ENCODE results near the gene PHACTR4. TPM values are rescaled to one million over a fixed set of nuclear protein-coding genes. Genes with fewer than 3 reads are reported as not detected.
A peak's percentile ranks its signal among the peaks of the same experiment; 100 is the strongest.
"Not testable (repeated sequence)": the region's sequence is repeated elsewhere in the genome, so short reads cannot be mapped to it uniquely, and the experiment has no call there.

PHACTR4 gene
- 10 to 100 TPM; 20.9 to 23.9 TPM for total RNA-seq
- total RNA-seq, result 16.8 to 24.5 reads per million in 2 donors

DNA sequence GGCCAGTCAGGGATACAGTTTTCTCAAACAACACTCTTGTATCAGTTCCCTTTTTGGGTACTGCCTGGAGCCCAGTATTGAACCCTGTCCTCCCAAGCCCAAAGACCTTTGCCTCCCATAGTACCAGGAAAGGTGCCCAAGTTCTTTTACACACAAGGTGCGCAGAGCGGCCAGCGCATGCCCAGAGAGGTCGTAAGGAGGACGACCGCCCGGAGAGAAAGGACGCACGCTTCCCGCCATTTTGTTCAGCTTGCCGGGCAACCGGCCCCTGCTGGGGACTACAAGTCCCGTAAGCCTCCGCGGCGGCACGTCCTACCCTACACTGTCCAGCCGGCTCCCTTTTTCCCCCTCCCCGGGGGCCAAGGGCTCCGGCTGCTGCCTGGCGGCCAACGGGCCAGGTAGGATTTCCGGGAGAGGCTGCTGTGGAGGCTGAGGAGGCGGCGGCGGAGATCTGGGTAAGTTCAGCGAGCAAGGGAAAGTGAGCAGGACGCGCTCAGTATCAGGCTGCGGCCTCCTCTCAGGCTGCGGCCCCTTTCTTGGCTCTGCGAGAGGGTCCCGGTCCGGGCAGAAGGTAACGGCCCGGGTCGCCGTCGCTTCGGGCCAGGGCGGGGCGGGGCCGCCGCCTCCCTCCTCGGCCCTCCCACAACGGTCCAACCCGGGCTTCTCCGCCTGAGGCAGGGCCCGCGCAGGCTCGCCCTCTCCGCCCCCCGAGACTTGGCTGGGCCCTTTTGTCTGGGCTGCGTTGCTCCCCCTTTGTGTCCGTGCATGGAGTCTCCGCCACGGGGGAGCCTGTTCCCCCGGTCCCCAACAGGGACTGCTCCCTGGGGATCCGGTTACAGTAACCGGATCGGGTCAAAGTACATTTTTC lies at the start of gene PHACTR4:
PHACTR4 (plus strand) TSS at position 370 of the 868 bp plus-strand sequence. CDS start 37,708 bp downstream, outside the sequence.
- peak; percentile 61 to 67 (median 66) for DNase-seq

DNA sequence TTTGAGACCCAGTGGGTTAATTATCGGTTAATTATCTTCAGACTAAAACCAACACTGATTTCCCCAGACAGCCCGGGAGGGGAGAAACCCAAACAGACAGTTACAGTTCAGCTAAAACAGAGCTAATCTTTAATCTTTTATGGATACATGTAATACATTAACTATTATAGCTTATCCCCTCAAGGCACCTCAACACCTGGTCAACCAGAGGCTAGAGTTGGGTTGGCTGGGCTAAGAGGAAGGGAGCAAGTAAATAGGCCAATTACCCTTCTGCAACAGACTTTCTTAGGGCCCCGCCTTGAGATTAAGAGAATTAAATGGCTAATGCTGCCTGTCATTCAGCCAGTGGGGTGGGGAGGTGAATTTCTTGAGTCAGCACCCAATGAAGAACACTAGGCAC lies 47.3 kb upstream of the PHACTR4 start:
- DNase-seq (no peak), ATAC-seq (no peak)
- peaks cover 2% of the 10 kb centered on the region for H3K4me1 Mint-ChIP-seq
- H3K36me3 Mint-ChIP-seq (ENCODE audit: low read depth), result peaks cover 3% of the 10 kb centered on the region
- peaks cover 9% of the 10 kb centered on the region for H3K27me3 Mint-ChIP-seq
- no peak overlapping the region for H3K4me3 Mint-ChIP-seq
- no peak overlapping the region for H3K27ac Mint-ChIP-seq
- no peaks in the 10 kb centered on the region for H3K9me3 ChIP-seq (ENCODE audit: control insufficient read depth, low read length, poor library complexity, severe bottlenecking)

More for the DNA sequence above, at the start of gene PHACTR4:
- Mint-ChIP-seq H3K36me3 (ENCODE audit: low read depth) (no peaks in the 10 kb centered on the region), H3K4me1 (peaks cover 12% of the 10 kb centered on the region), H3K27ac (peak within 1 kb of the TSS; percentile 89), H3K4me3 (peak within 1 kb of the TSS; percentile 91), H3K27me3 (no peaks in the 10 kb centered on the region)
- no peaks in the 10 kb centered on the region for H3K9me3 ChIP-seq (ENCODE audit: control insufficient read depth, low read length, poor library complexity, severe bottlenecking)
- peak; percentile 95 for ATAC-seq

- no peak for DNase-seq
- H3K9me3 ChIP-seq (ENCODE audit: control insufficient read depth, low read length, poor library complexity, severe bottlenecking), result no peaks in the 10 kb centered on the region
- Mint-ChIP-seq H3K27me3 (peaks cover 9% of the 10 kb centered on the region), H3K4me1 (peaks cover 6% of the 10 kb centered on the region), H3K4me3 (no peak overlapping the region), H3K27ac (no peak overlapping the region), H3K36me3 (ENCODE audit: low read depth) (peaks cover 3% of the 10 kb centered on the region)
- no peak for ATAC-seq
Measured at GRCh38 chr1:28323720-28324119, 45.8 kb upstream of the PHACTR4 start.

DNA sequence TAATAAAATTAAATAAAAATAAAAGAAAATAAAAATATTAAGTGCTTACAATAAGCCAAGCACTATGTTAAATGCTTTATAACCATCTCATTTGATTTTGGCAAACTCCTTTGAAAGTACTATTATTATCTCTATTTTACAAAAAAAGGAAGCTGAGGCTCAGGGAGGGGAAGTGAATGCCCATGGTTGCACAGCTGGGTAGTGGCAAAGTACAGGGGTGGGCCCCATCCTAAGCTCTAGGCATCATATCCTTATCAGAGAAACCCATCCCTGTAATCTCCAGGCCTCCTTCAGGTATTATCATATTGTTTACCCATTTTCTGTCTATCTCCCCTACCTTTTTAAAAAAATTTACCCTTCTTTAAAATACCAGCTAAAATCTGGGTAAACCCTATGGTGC lies 43.0 kb upstream of the PHACTR4 start:
- ATAC-seq, result no peak
- Mint-ChIP-seq H3K36me3 (ENCODE audit: low read depth) (peaks cover 3% of the 10 kb centered on the region), H3K4me3 (no peak overlapping the region), H3K27me3 (peaks cover 4% of the 10 kb centered on the region), H3K4me1 (peaks cover 15% of the 10 kb centered on the region), H3K27ac (no peak overlapping the region)
- H3K9me3 ChIP-seq (ENCODE audit: control insufficient read depth, low read length, poor library complexity, severe bottlenecking), result no peaks in the 10 kb centered on the region
- DNase-seq, result no peak

- H3K36me3 Mint-ChIP-seq (ENCODE audit: low read depth), result peaks cover 3% of the 10 kb centered on the region
- no peak for DNase-seq
- no peaks in the 10 kb centered on the region for H3K9me3 ChIP-seq (ENCODE audit: control insufficient read depth, low read length, poor library complexity, severe bottlenecking)
- no peak for ATAC-seq
- no peak overlapping the region for H3K27ac Mint-ChIP-seq
- peak overlapping the region; percentile 67 for H3K4me3 Mint-ChIP-seq
- H3K27me3 Mint-ChIP-seq, result no peaks in the 10 kb centered on the region
- peaks cover 16% of the 10 kb centered on the region for H3K4me1 Mint-ChIP-seq
Measured at GRCh38 chr1:28326984-28327383, 42.6 kb upstream of the PHACTR4 start.

DNA sequence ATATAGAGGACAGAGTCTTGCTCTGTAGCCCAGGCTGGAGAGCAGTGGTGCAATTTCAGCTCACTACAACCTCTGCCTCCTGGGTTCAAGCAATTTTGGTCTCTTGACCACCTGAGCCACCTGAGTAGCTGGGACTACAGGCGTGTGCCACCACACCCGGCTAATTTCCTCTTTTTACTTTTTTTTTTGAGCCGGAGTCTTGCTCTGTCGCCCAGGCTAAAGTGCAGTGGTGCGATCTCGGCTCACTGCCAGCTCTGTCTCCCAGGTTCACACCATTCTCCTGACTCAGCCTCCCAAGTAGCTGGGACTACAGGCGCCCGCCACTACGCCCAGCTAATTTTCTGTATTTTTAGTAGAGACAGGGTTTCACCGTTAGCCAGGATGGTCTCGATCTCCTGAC lies 42.1 kb upstream of the PHACTR4 start:
- peaks cover 20% of the 10 kb centered on the region for H3K4me1 Mint-ChIP-seq
- not testable (repeated sequence) for ATAC-seq

DNA sequence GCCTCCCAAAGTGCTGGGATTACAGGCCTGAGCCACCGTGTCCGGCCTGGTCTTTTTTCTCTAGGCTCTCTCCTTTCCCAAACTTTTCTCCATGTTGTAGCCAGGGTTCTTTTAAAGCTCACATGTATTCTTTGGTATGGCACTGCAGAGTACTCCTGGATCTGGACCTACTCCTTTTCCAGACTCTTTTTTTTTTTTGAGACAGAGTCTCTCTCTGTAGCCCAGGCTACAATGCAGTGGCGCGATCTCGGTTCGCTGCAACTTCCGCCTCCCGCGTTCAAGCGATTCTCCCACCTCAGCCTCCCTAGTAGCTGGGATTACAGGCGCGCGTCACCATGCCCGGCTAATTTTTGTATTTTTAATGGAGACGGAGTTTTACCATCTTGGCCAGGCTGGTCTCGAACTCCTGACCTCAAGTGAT lies 41.3 kb upstream of the PHACTR4 start:
- DNase-seq (no peak), ATAC-seq (no peak)
- H3K27ac Mint-ChIP-seq, result peak overlapping the region; percentile 99
- H3K4me1 Mint-ChIP-seq, result peaks cover 28% of the 10 kb centered on the region
- no peaks in the 10 kb centered on the region for H3K27me3 Mint-ChIP-seq
- peak overlapping the region; percentile 94 for H3K4me3 Mint-ChIP-seq
- peaks cover 13% of the 10 kb centered on the region for H3K36me3 Mint-ChIP-seq (ENCODE audit: low read depth)
- H3K9me3 ChIP-seq (ENCODE audit: control insufficient read depth, low read length, poor library complexity, severe bottlenecking), result no peaks in the 10 kb centered on the region

More for the DNA sequence above, 42.1 kb upstream of the PHACTR4 start:
- H3K9me3 ChIP-seq (ENCODE audit: control insufficient read depth, low read length, poor library complexity, severe bottlenecking); DNase-seq; H3K27ac Mint-ChIP-seq; H3K4me3 Mint-ChIP-seq; H3K27me3 Mint-ChIP-seq; H3K36me3 Mint-ChIP-seq (ENCODE audit: low read depth): not testable (repeated sequence)

- peak; percentile 37 for ATAC-seq
- peak in 1 of 3 donors; percentile 37 for DNase-seq
- H3K27me3 Mint-ChIP-seq, result no peaks in the 10 kb centered on the region
- no peaks in the 10 kb centered on the region for H3K9me3 ChIP-seq (ENCODE audit: control insufficient read depth, low read length, poor library complexity, severe bottlenecking)
- H3K27ac Mint-ChIP-seq, result peak overlapping the region; percentile 99
- H3K36me3 Mint-ChIP-seq (ENCODE audit: low read depth), result peaks cover 10% of the 10 kb centered on the region
- H3K4me1 Mint-ChIP-seq, result peaks cover 28% of the 10 kb centered on the region
- H3K4me3 Mint-ChIP-seq, result peak overlapping the region; percentile 94
Measured at GRCh38 chr1:28329395-28330153, 40.0 kb upstream of the PHACTR4 start.

- H3K9me3 ChIP-seq (ENCODE audit: control insufficient read depth, low read length, poor library complexity, severe bottlenecking), result no peaks in the 10 kb centered on the region
- Mint-ChIP-seq H3K27me3 (no peaks in the 10 kb centered on the region), H3K36me3 (ENCODE audit: low read depth) (no peaks in the 10 kb centered on the region), H3K4me1 (no peaks in the 10 kb centered on the region), H3K27ac (no peak overlapping the region), H3K4me3 (no peak overlapping the region)
- DNase-seq (no peak), ATAC-seq (no peak)
Measured at GRCh38 chr1:28338897-28339296, 30.6 kb upstream of the PHACTR4 start.

- DNase-seq, result no peak
- no peaks in the 10 kb centered on the region for H3K36me3 Mint-ChIP-seq (ENCODE audit: low read depth)
- no peaks in the 10 kb centered on the region for H3K4me1 Mint-ChIP-seq
- H3K27me3 Mint-ChIP-seq, result no peaks in the 10 kb centered on the region
- H3K4me3 Mint-ChIP-seq, result no peak overlapping the region
- no peak for ATAC-seq
- H3K9me3 ChIP-seq (ENCODE audit: control insufficient read depth, low read length, poor library complexity, severe bottlenecking), result no peaks in the 10 kb centered on the region
- H3K27ac Mint-ChIP-seq, result no peak overlapping the region
Measured at GRCh38 chr1:28339551-28339950, 30.0 kb upstream of the PHACTR4 start.

GRCh38 chr1:28340221-28340974 lies 29.1 kb upstream of the PHACTR4 start:
- Mint-ChIP-seq H3K4me3 (no peak overlapping the region), H3K4me1 (no peaks in the 10 kb centered on the region), H3K36me3 (ENCODE audit: low read depth) (no peaks in the 10 kb centered on the region), H3K27me3 (no peaks in the 10 kb centered on the region), H3K27ac (no peak overlapping the region)
- DNase-seq (no peak), ATAC-seq (no peak)
- no peaks in the 10 kb centered on the region for H3K9me3 ChIP-seq (ENCODE audit: control insufficient read depth, low read length, poor library complexity, severe bottlenecking)

- Mint-ChIP-seq H3K36me3 (ENCODE audit: low read depth) (no peaks in the 10 kb centered on the region), H3K27me3 (no peaks in the 10 kb centered on the region), H3K27ac (no peak overlapping the region), H3K4me1 (no peaks in the 10 kb centered on the region), H3K4me3 (no peak overlapping the region)
- H3K9me3 ChIP-seq (ENCODE audit: control insufficient read depth, low read length, poor library complexity, severe bottlenecking), result no peaks in the 10 kb centered on the region
- ATAC-seq (no peak), DNase-seq (no peak)
Measured at GRCh38 chr1:28341591-28341990, 27.9 kb upstream of the PHACTR4 start.

GRCh38 chr1:28343405-28343804 lies 26.1 kb upstream of the PHACTR4 start:
- Mint-ChIP-seq H3K27ac (no peak overlapping the region), H3K4me3 (no peak overlapping the region), H3K4me1 (no peaks in the 10 kb centered on the region), H3K27me3 (no peaks in the 10 kb centered on the region), H3K36me3 (ENCODE audit: low read depth) (no peaks in the 10 kb centered on the region)
- no peaks in the 10 kb centered on the region for H3K9me3 ChIP-seq (ENCODE audit: control insufficient read depth, low read length, poor library complexity, severe bottlenecking)
- ATAC-seq, result no peak
- DNase-seq, result no peak
